Gastrocnemius medialis (tissue), 4 donors: Measurements from ENCODE around the gene MYH8. TPM values are rescaled to one million over a fixed set of nuclear protein-coding genes. Genes with fewer than 3 reads are reported as not detected.

Source experiments
- ATAC-seq, 2 donors: fragments of 150-250 bp; one replicate each; pipeline ENCODE4 v1.9.1; 2016
- DNase-seq, 2 donors: peaks; one replicate each; pipeline ENCODE4 v3.0.0-alpha.2; 2019
- H3K27ac ChIP-seq, 4 donors: fragments of 200-600 bp; sonication (generic); 1 replicate in 1 of 4; 2 replicates in 3 of 4; pipeline ENCODE4 v1.5.1; 2016 to 2018; ENCODE audit warnings: mild to moderate bottlenecking in 2 of 4, moderate library complexity in 1 of 4
- H3K27me3 ChIP-seq, 3 donors: fragments of 200-600 bp; sonication (generic) in 2 of 3; 1 replicate in 1 of 3; 2 replicates in 2 of 3; pipeline versions ENCODE4 v1.5.1 to v1.6.0; 2016 to 2019; ENCODE audit warnings: mild to moderate bottlenecking in 1 of 3, moderate library complexity in 1 of 3
- H3K36me3 ChIP-seq, 2 donors: fragments of 200-600 bp; sonication (generic) in 1 of 2; one replicate each; pipeline ENCODE4 v1.5.1; 2017 to 2018
- H3K4me1 ChIP-seq, 2 donors: fragments of 200-600 bp; sonication (generic) in 1 of 2; one replicate each; pipeline ENCODE4 v1.5.1; 2016 to 2017; ENCODE audit warnings: mild to moderate bottlenecking in 2 of 2
- H3K4me3 ChIP-seq, 4 donors: fragments of 200-600 bp; sonication (generic) in 3 of 4; 1 replicate in 1 of 4; 2 replicates in 3 of 4; pipeline ENCODE4 v1.5.1; 2016 to 2019; ENCODE audit warnings: mild to moderate bottlenecking in 2 of 4
- H3K9me3 ChIP-seq, 3 donors: fragments of 200-600 bp; sonication (generic) in 2 of 3; 1 replicate in 1 of 3; 2 replicates in 2 of 3; pipeline ENCODE4 v1.5.1; 2016 to 2019
- CTCF ChIP-seq, 5 experiments: fragments of 450-650 bp in 3 of 5; fragments of 200-600 bp in 2 of 5; sonication (generic) in 2 of 5; IDR thresholded peaks in 4 of 5; conservative IDR thresholded peaks in 1 of 5; 1 replicate in 4 of 5; 2 replicates in 1 of 5; pipeline ENCODE4 v1.5.1; 2016 to 2019; ENCODE audit warnings: antibody characterized with exemption in 5 of 5, mild to moderate bottlenecking in 3 of 5, moderate library complexity in 3 of 5
- POLR2A ChIP-seq, 2 donors: fragments of 450-650 bp; IDR thresholded peaks; one replicate each; pipeline ENCODE4 v1.6.1; 2017; ENCODE audit warnings: antibody characterized with exemption in 2 of 2, mild to moderate bottlenecking in 2 of 2, moderate library complexity in 2 of 2
- in situ Hi-C, 4 donors: fragments of 200-750 bp; cut with MboI; loops; one replicate each; pipeline versions ENCODE4 v1.15.0 to v1.8.0; 2017; ENCODE audit warnings: low sequenced_read_pairs in 4 of 4
- intact Hi-C: fragments of 100-400 bp; cut with DNase I; formaldehyde crosslinking; loops from one replicate; pipeline ENCODE4 v1.15.1; 2023; ENCODE audit warnings: low total_unique reads
- total RNA-seq, 4 donors: library from RNA; depleted of rRNA; stranded (reverse); fragments of >200 nt; gene quantifications; one replicate each; pipeline versions ENCODE4 v1.1.0 to v1.2.3, GENCODE V29; 2016

Gene MYH8
- total RNA-seq, 4 donors from 2014 or later: 0.34 to 1.1 (median 0.80) TPM

GRCh38 chr17:10349403-10349802, 72.3 kb downstream of the MYH8 start:
- Histone ChIP-seq H3K36me3 (no peaks in the 10 kb centered on the region), H3K9me3 (no peaks in the 10 kb centered on the region), H3K27me3 (no peaks in the 10 kb centered on the region), H3K4me3 (no peak overlapping the region), H3K4me1 (no peaks in the 10 kb centered on the region), H3K27ac (no peak overlapping the region)
- in situ Hi-C loops (no loop called here), intact Hi-C loops (no loop called here)
- TF ChIP-seq CTCF (IDR thresholded peaks at IDR 0.05 in 4 of 5, conservative IDR thresholded peaks at IDR 0.05 in 1 of 5) (no peak), POLR2A (IDR thresholded peaks at IDR 0.05) (no peak)
- ATAC-seq (no peak), DNase-seq (no peak)

- Histone ChIP-seq H3K9me3 (no peaks in the 10 kb centered on the region), H3K4me3 (no peak overlapping the region), H3K27ac (no peak overlapping the region), H3K36me3 (no peaks in the 10 kb centered on the region), H3K27me3 (no peaks in the 10 kb centered on the region), H3K4me1 (no peaks in the 10 kb centered on the region)
- intact Hi-C loops (no loop called here), in situ Hi-C loops (no loop called here)
- TF ChIP-seq POLR2A (IDR thresholded peaks at IDR 0.05) (no peak), CTCF (IDR thresholded peaks at IDR 0.05 in 4 of 5, conservative IDR thresholded peaks at IDR 0.05 in 1 of 5) (no peak)
- no peak for ATAC-seq
- no peak for DNase-seq
Observed at GRCh38 chr17:10344816-10345215, 76.9 kb downstream of the MYH8 start.

Other genes starting within 250 kb of the MYH8 start
- gene GAS7, start 223.3 kb downstream of the MYH8 start, total RNA-seq: 1 to 10 TPM; 5.8 to 7.1 (median 6.1) TPM
- not detected for gene MYH13, start 48.9 kb downstream of the MYH8 start, total RNA-seq
- gene MYH4, start 47.6 kb upstream of the MYH8 start, total RNA-seq: under 1 TPM in 2 of 4 donors, not detected in 2; 0.04 to 0.36 TPM
- 1,000 to 10,000 TPM; 1,190 to 2,066 (median 1,615) TPM for gene MYH1, start 96.6 kb upstream of the MYH8 start, total RNA-seq
- gene MYH2, start 127.7 kb upstream of the MYH8 start, total RNA-seq: 1,000 to 10,000 TPM in 1 of 4 donors, 100 to 1,000 TPM in 2, 10 to 100 TPM in 1; 77.8 to 4,245 (median 724) TPM
- 10 to 100 TPM in 1 of 4 donors, 1 to 10 TPM in 3; 1.5 to 17.6 (median 5.3) TPM for gene MYH3, start 235.4 kb upstream of the MYH8 start, total RNA-seq